ENCODE data around the gene SH3GL2. TPM values are rescaled to one million over a fixed set of nuclear protein-coding genes. Genes with fewer than 3 reads are reported as not detected.
A peak's percentile ranks its signal among the peaks of the same experiment; 100 is the strongest.

SH3GL2 gene
- polyA plus RNA-seq, 3 donors, result not detected

DNA sequence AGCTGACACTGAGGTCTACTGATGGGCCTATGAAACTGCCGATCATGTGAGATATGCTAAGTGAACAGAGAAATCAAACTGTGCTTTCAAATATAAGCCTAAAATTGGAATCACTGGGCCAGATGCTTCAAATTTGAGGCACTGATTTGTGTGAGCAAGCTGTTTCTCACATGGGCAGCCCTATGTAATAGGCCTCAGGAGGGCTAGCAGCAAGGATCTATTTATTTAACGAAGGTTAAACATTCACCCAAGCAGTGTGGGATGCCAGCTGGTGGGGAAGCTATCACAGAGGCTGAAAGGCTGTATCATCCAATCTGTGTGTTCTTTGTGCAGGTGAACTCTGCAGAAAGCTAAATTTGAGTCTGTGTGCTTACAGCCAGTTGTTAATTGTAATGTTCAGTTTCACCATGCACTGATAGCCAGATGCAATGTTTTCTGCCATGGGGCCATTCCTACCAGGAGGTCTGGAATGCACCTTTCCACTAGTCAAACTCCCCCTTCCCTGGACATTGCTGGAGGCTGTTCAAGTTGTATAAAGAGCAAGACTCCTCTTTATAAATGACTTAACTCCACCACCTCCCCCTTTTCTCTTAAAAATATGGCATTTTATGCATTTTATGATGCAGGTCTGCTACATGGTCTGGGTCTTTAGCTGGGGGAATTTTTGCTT, 228.9 kb downstream of the SH3GL2 start:
- H3K4me1 Mint-ChIP-seq, result no peaks in the 10 kb centered on the region
- Histone ChIP-seq H3K4me3 (replicated peaks in 1 of 3; ENCODE audit: low read depth in 2 of 3, low read length in 3 of 3) (no peak overlapping the region), H3K27me3 (ENCODE audit: control insufficient read depth in 2 of 2, insufficient read depth in 2 of 2, low read length in 2 of 2) (no peaks in the 10 kb centered on the region), H3K4me1 (ENCODE audit: control insufficient read depth in 1 of 2, insufficient read depth in 2 of 2, low read length in 2 of 2) (no peaks in the 10 kb centered on the region), H3K9me3 (replicated peaks in 1 of 2; ENCODE audit: control insufficient read depth in 1 of 2, insufficient read depth in 1 of 2, low read length in 2 of 2) (no peaks in the 10 kb centered on the region), H3K9ac (ENCODE audit: insufficient read depth, low read length, poor library complexity, severe bottlenecking) (no peak overlapping the region), H3K36me3 (replicated peaks in 1 of 2; ENCODE audit: control insufficient read depth in 1 of 2, insufficient read depth in 2 of 2, low read length in 2 of 2) (no peaks in the 10 kb centered on the region), H2AFZ (ENCODE audit: insufficient read depth, low read depth, low read length, poor library complexity, severe bottlenecking) (no peak overlapping the region), H3K79me2 (ENCODE audit: insufficient read depth, low read length) (no peaks in the 10 kb centered on the region), H3K4me2 (replicated peaks; ENCODE audit: extremely low read depth, low read length, poor library complexity, severe bottlenecking) (no peak overlapping the region), H4K20me1 (ENCODE audit: insufficient read depth, low read length) (no peaks in the 10 kb centered on the region), H3K27ac (ENCODE audit: low read depth in 1 of 2, low read length in 2 of 2) (no peak overlapping the region)
- WGBS (ENCODE audit: insufficient coverage), result 100% methylated on average over 2 of the region's 2 CpGs
- intact Hi-C loops (cut with micrococcal nuclease), result no loop called here
- H3K36me3 Mint-ChIP-seq, result no peaks in the 10 kb centered on the region
- DNase-seq, result no peak
- H3K9me3 Mint-ChIP-seq, result no peaks in the 10 kb centered on the region
- peaks cover 0 to 3% (median 2%) of the 10 kb centered on the region in 3 donors for H3K27me3 Mint-ChIP-seq (ENCODE audit: low read depth in 3 of 3)
- TF ChIP-seq, protein P1, sequence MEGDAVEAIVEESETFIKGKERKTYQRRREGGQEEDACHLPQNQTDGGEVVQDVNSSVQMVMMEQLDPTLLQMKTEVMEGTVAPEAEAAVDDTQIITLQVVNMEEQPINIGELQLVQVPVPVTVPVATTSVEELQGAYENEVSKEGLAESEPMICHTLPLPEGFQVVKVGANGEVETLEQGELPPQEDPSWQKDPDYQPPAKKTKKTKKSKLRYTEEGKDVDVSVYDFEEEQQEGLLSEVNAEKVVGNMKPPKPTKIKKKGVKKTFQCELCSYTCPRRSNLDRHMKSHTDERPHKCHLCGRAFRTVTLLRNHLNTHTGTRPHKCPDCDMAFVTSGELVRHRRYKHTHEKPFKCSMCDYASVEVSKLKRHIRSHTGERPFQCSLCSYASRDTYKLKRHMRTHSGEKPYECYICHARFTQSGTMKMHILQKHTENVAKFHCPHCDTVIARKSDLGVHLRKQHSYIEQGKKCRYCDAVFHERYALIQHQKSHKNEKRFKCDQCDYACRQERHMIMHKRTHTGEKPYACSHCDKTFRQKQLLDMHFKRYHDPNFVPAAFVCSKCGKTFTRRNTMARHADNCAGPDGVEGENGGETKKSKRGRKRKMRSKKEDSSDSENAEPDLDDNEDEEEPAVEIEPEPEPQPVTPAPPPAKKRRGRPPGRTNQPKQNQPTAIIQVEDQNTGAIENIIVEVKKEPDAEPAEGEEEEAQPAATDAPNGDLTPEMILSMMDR (IDR thresholded peaks at IDR 0.05), result no peak
- peak overlapping the region in 1 of 7 donors; percentile 33 for H3K27ac Mint-ChIP-seq
- no peak overlapping the region for H3K4me3 Mint-ChIP-seq

DNA sequence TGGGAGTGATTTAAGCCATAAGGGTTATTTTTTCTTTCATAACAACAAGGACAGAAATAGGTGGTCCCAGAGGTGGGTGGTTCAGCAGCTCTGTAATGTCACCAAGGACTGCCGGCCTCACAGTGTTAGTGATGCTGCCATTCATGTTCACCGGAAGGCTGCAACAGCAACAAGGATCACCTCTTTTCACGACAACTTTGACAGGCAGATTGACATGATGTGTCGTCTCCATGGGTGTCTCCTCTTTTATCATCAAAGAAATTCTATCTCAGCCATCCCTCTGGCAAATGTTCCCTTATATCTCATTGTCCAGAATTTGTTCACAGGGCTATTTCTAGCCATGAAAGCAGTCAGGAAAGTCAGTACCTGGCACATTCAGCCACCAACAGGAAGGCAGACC, 231.5 kb downstream of the SH3GL2 start:
- Histone ChIP-seq H3K4me3 (replicated peaks in 1 of 3; ENCODE audit: low read depth in 2 of 3, low read length in 3 of 3) (no peak overlapping the region), H3K27me3 (ENCODE audit: control insufficient read depth in 2 of 2, insufficient read depth in 2 of 2, low read length in 2 of 2) (no peaks in the 10 kb centered on the region), H3K4me2 (replicated peaks; ENCODE audit: extremely low read depth, low read length, poor library complexity, severe bottlenecking) (no peak overlapping the region), H4K20me1 (ENCODE audit: insufficient read depth, low read length) (no peaks in the 10 kb centered on the region), H3K4me1 (ENCODE audit: control insufficient read depth in 1 of 2, insufficient read depth in 2 of 2, low read length in 2 of 2) (no peaks in the 10 kb centered on the region), H3K27ac (ENCODE audit: low read depth in 1 of 2, low read length in 2 of 2) (no peak overlapping the region), H3K79me2 (ENCODE audit: insufficient read depth, low read length) (no peaks in the 10 kb centered on the region), H2AFZ (ENCODE audit: insufficient read depth, low read depth, low read length, poor library complexity, severe bottlenecking) (no peak overlapping the region), H3K36me3 (replicated peaks in 1 of 2; ENCODE audit: control insufficient read depth in 1 of 2, insufficient read depth in 2 of 2, low read length in 2 of 2) (no peaks in the 10 kb centered on the region), H3K9ac (ENCODE audit: insufficient read depth, low read length, poor library complexity, severe bottlenecking) (no peak overlapping the region), H3K9me3 (replicated peaks in 1 of 2; ENCODE audit: control insufficient read depth in 1 of 2, insufficient read depth in 1 of 2, low read length in 2 of 2) (no peaks in the 10 kb centered on the region)
- TF ChIP-seq, protein P1 (IDR thresholded peaks at IDR 0.05), result no peak
- no peak for DNase-seq
- Mint-ChIP-seq H3K9me3 (no peaks in the 10 kb centered on the region), H3K27ac (no peak overlapping the region), H3K4me3 (no peak overlapping the region), H3K36me3 (no peaks in the 10 kb centered on the region), H3K4me1 (no peaks in the 10 kb centered on the region), H3K27me3 (ENCODE audit: low read depth in 3 of 3) (peaks cover 0 to 3% (median 0%) of the 10 kb centered on the region in 3 donors)
- 85% methylated on average over 4 of the region's 4 CpGs for WGBS (ENCODE audit: insufficient coverage)
- intact Hi-C loops (cut with micrococcal nuclease), result loop anchor here in 1 of 2 donors (5.0 to 10.0 kb wide), 2 partner anchors 64 to 1647 kb away; no protein-coding TSS in a partner anchor
